K562 (cell line): ENCODE results near the gene HAPLN3. TPM values are rescaled to one million over a fixed set of nuclear protein-coding genes. Genes with fewer than 3 reads are reported as not detected.

Source experiments
- ARHGAP35 ChIP-seq: fragments of 450-650 bp; IDR thresholded peaks from 2 replicates; pipeline ENCODE4 v1.6.1; 2018; ENCODE audit not compliant: partially characterized antibody
- BDP1 ChIP-seq: IDR thresholded peaks from 3 replicates; pipeline ENCODE4 v1.6.1; 2011; ENCODE audit not compliant: insufficient read length, insufficient read depth
- CBX1 ChIP-seq: sonication (generic); IDR thresholded peaks from 2 replicates; pipeline ENCODE4 v1.6.1; 2016; ENCODE audit warnings: antibody characterized with exemption, low read depth, mild to moderate bottlenecking
- CHD2 ChIP-seq: IDR thresholded peaks from 2 replicates; pipeline ENCODE4 v1.6.1; 2011; ENCODE audit warnings: low read depth, low read length
- COPS2 ChIP-seq: fragments of 450-650 bp; conservative IDR thresholded peaks from 2 replicates; pipeline ENCODE4 v1.6.1; 2016; ENCODE audit warnings: mild to moderate bottlenecking, moderate library complexity
- FOXP4 ChIP-seq: sonication (generic); formaldehyde crosslinking; IDR thresholded peaks from 2 replicates; pipeline ENCODE4 v1.8.0; 2022; ENCODE audit warnings: mild to moderate bottlenecking, missing genetic modification reagents, borderline replicate concordance
- HDAC1 ChIP-seq, 2 experiments: fragments of 450-650 bp; IDR thresholded peaks; 2 replicates each; pipeline ENCODE4 v1.6.1; 2016 to 2017; ENCODE audit warnings: inconsistent platforms in 1 of 2, mild to moderate bottlenecking in 1 of 2, moderate library complexity in 1 of 2
- KDM1A ChIP-seq, 2 experiments: fragments of 450-650 bp; IDR thresholded peaks; 2 replicates each; pipeline ENCODE4 v1.6.1; 2016; ENCODE audit warnings: mild to moderate bottlenecking in 2 of 2
- MAFF ChIP-seq: IDR thresholded peaks from 2 replicates; pipeline ENCODE4 v1.6.1; 2012; ENCODE audit warnings: low read length, improper control_type of control experiment
- MYC ChIP-seq, 2 experiments: fragments of 250-450 bp in 1 of 2; sonication (Bioruptor Pico) in 1 of 2; IDR thresholded peaks; 2 replicates each; pipeline versions ENCODE4 v1.5.1 to v1.6.1; 2012 to 2021; ENCODE audit warnings: low read depth in 2 of 2, borderline replicate concordance in 1 of 2, improper control_type of control experiment in 1 of 2, low read length in 1 of 2, mild to moderate bottlenecking in 1 of 2, moderate library complexity in 1 of 2
- NUFIP1 ChIP-seq: fragments of 450-650 bp; IDR thresholded peaks from 2 replicates; pipeline ENCODE4 v1.6.1; 2018; ENCODE audit not compliant: partially characterized antibody
- RBM25 ChIP-seq: fragments of 200-400 bp; formaldehyde crosslinking; IDR thresholded peaks from 2 replicates; pipeline ENCODE4 v1.6.1; 2018; ENCODE audit warnings: low read length, low read depth, moderate library complexity; ENCODE audit not compliant: severe bottlenecking
- SMAD2 ChIP-seq: fragments of 150-350 bp; IDR thresholded peaks from 2 replicates; pipeline ENCODE4 v1.6.1; 2014; ENCODE audit warnings: low read depth, mild to moderate bottlenecking, low read length
- SP1 ChIP-seq: sonication (generic); formaldehyde crosslinking; IDR thresholded peaks from 2 replicates; pipeline ENCODE4 v1.8.1; 2022; ENCODE audit warnings: mild to moderate bottlenecking, missing genetic modification reagents
- TFAM ChIP-seq: fragments of 250-450 bp; sonication (Bioruptor Pico); conservative IDR thresholded peaks from 2 replicates; pipeline ENCODE4 v1.5.0; 2021; ENCODE audit warnings: mild to moderate bottlenecking, moderate library complexity
- ZNF184 ChIP-seq: sonication (generic); formaldehyde crosslinking; IDR thresholded peaks from 2 replicates; pipeline ENCODE4 v1.5.0; 2020; ENCODE audit warnings: missing genetic modification reagents
- ZNF511 ChIP-seq: sonication (generic); formaldehyde crosslinking; IDR thresholded peaks from 2 replicates; pipeline ENCODE4 v1.8.0; 2022; ENCODE audit warnings: mild to moderate bottlenecking, missing genetic modification reagents
- ZNF583 ChIP-seq: fragments of 250-450 bp; sonication (Bioruptor Pico); IDR thresholded peaks from 2 replicates; pipeline ENCODE4 v1.4.0; 2020
- ZNF79 ChIP-seq: fragments of 250-450 bp; sonication (Bioruptor Pico); IDR thresholded peaks from 2 replicates; pipeline ENCODE4 v1.4.0; 2020; ENCODE audit warnings: low read depth, mild to moderate bottlenecking, moderate library complexity
- polyA plus RNA-seq, 8 experiments: library from polyadenylated mRNA; depleted of rRNA in 4 of 8; stranded (reverse) in 5 of 8; unstranded in 3 of 8; fragments of >200 nt; fragmentation: Nextera tagmentation in 2 of 8; fragmentation: Illumina TruSeq in 1 of 8; extraction: Ambion mirVana in 2 of 8; extraction: Trizol in 1 of 8; gene quantifications; 2 replicates each; pipeline versions ENCODE4 v1.2.1 to v1.2.3, GENCODE V29; 2011 to 2014; ENCODE audit warnings: inconsistent platforms in 1 of 8, missing spikeins in 1 of 8
- total RNA-seq, 7 experiments: library from RNA; depleted of rRNA in 6 of 7; stranded (reverse); fragments of >200 nt in 6 of 7; fragmentation: Illumina TruSeq in 2 of 7; extraction: Trizol in 2 of 7; gene quantifications; 2 replicates each; pipeline versions ENCODE4 v1.2.1 to v1.2.3, GENCODE V29; 2011 to 2021; ENCODE audit warnings: low replicate concordance in 1 of 7
- TF ChIP-seq, protein P1 (sequence below): conservative IDR thresholded peaks from 2 replicates; pipeline ENCODE4 v1.6.1; 2011; ENCODE audit warnings: low read depth, mild to moderate bottlenecking, low read length; ENCODE audit not compliant: control insufficient read depth
- TF ChIP-seq, protein P2 (sequence below): fragments of 250-450 bp; sonication (Bioruptor Pico); IDR thresholded peaks from 2 replicates; pipeline ENCODE4 v1.8.0; 2021; ENCODE audit warnings: moderate library complexity, mild to moderate bottlenecking, inconsistent platforms
- TF ChIP-seq, protein P3 (sequence below): fragments of 250-450 bp; sonication (Bioruptor Pico); IDR thresholded peaks from 2 replicates; pipeline ENCODE4 v1.5.1; 2021; ENCODE audit warnings: mild to moderate bottlenecking

The HAPLN3 gene
- total and polyA plus RNA-seq, 9 of the 15 experiments (the other 6 are each of a cell fraction or from before 2014, with no cell fraction given) = 0.04 to 2.4 (median 0.65) TPM

DNA sequence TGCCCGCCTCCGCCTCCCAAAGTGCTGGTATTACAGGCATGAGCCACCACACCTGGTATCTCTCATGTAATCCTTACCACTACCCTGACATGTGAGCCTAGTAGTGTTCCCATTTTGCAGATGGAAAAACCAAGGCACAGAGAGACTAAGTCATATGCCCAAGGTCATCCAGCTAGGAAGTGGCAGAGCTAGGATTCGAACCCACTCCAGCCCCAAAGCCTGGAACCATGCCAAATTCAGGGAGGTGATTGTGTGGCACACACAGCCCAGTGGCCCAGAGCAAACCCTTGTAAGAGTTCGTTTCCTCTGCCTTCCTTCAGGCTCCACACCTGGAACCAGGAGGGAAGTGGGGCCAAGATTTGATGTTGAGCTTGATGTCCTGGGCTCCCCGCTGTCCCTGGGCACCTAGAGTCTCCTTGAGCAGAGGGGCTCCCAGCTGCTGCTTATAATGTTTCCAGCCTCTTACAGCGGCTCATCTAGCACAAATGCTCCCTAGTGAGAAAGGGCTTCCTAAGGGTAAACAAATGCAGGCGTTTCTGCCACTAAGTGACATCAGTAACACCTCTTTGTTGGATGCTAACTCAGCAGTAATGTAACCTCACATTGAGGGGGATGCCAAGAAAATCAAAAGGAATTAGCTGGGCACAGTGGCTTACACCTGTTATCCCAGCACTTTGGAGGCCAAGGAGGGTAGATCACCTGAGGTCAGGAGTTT lies 3.6 kb downstream of the HAPLN3 start (continued):
- TF ChIP-seq ZNF79 (CRISPR knock-in tag) (no peak), NUFIP1 (no peak), FOXP4 (CRISPR knock-in tag) (no peak), MAFF (0 out of 2 replicates have a peak, but pooled peaks have one; percentile 22), CHD2 (no peak), MYC (IDR thresholded peaks at IDR 0.05; ENCODE audit: low read depth, low read length) (no peak), MYC (CRISPR knock-in tag; IDR thresholded peaks at IDR 0.05; ENCODE audit: borderline replicate concordance, low read depth) (no peak), TFAM (CRISPR knock-in tag) (no peak), ZNF583 (CRISPR knock-in tag) (no peak), SP1 (CRISPR knock-in tag) (no peak), HDAC1 (IDR thresholded peaks at IDR 0.05) (no peak), RBM25 (peak; percentile 69), ZNF511 (CRISPR knock-in tag) (no peak), COPS2 (no peak), ZNF184 (CRISPR knock-in tag) (no peak), CBX1 (no peak), KDM1A (IDR thresholded peaks at IDR 0.05) (peak in 1 of 2 experiments; percentile 24; a peak in 1 of 4 replicates), BDP1 (no peak), SMAD2 (no peak), ARHGAP35 (no peak)
- TF ChIP-seq, protein P1, sequence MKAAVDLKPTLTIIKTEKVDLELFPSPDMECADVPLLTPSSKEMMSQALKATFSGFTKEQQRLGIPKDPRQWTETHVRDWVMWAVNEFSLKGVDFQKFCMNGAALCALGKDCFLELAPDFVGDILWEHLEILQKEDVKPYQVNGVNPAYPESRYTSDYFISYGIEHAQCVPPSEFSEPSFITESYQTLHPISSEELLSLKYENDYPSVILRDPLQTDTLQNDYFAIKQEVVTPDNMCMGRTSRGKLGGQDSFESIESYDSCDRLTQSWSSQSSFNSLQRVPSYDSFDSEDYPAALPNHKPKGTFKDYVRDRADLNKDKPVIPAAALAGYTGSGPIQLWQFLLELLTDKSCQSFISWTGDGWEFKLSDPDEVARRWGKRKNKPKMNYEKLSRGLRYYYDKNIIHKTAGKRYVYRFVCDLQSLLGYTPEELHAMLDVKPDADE = no peak
- TF ChIP-seq, protein P2, sequence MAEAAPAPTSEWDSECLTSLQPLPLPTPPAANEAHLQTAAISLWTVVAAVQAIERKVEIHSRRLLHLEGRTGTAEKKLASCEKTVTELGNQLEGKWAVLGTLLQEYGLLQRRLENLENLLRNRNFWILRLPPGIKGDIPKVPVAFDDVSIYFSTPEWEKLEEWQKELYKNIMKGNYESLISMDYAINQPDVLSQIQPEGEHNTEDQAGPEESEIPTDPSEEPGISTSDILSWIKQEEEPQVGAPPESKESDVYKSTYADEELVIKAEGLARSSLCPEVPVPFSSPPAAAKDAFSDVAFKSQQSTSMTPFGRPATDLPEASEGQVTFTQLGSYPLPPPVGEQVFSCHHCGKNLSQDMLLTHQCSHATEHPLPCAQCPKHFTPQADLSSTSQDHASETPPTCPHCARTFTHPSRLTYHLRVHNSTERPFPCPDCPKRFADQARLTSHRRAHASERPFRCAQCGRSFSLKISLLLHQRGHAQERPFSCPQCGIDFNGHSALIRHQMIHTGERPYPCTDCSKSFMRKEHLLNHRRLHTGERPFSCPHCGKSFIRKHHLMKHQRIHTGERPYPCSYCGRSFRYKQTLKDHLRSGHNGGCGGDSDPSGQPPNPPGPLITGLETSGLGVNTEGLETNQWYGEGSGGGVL = no peak
- TF ChIP-seq, protein P3, sequence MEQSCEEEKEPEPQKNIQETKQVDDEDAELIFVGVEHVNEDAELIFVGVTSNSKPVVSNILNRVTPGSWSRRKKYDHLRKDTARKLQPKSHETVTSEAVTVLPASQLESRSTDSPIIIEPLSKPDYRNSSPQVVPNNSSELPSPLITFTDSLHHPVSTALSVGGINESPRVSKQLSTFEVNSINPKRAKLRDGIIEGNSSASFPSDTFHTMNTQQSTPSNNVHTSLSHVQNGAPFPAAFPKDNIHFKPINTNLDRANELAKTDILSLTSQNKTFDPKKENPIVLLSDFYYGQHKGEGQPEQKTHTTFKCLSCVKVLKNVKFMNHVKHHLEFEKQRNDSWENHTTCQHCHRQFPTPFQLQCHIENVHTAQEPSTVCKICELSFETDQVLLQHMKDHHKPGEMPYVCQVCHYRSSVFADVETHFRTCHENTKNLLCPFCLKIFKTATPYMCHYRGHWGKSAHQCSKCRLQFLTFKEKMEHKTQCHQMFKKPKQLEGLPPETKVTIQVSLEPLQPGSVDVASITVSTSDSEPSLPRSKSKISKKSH (CRISPR knock-in tag) = no peak
